ENCODE measurements around the gene DUOXA2.

GRCh38 chr15:45117308-45118130 lies 3.4 kb downstream of the DUOXA2 start:
- no peak for TF ChIP-seq CSRNP3 (CRISPR knock-in tag; IDR thresholded peaks at IDR 0.05)
- no peak for TF ChIP-seq CREB5 (CRISPR knock-in tag; IDR thresholded peaks at IDR 0.05; ENCODE audit: low read depth)
- TF ChIP-seq TOX (CRISPR knock-in tag; IDR thresholded peaks at IDR 0.05; ENCODE audit: borderline replicate concordance) = no peak

Measured in SK-N-SH treated with all-trans-retinoic acid at 6 μM for 48 hours (cell line).